Testis (tissue), 2 donors: ENCODE results near the gene HDX.

Source experiments
- POLR2A ChIP-seq: fragments of 450-650 bp; IDR thresholded peaks from one replicate; pipeline ENCODE4 v1.6.1; 2017; ENCODE audit warnings: antibody characterized with exemption, mild to moderate bottlenecking, moderate library complexity
- TF ChIP-seq, protein P1 (sequence below), 3 experiments: fragments of 450-650 bp in 2 of 3; fragments of 200-600 bp in 1 of 3; sonication (generic) in 1 of 3; IDR thresholded peaks; one replicate each; pipeline ENCODE4 v1.5.1; 2016 to 2019; ENCODE audit warnings: antibody characterized with exemption in 3 of 3, mild to moderate bottlenecking in 2 of 3, moderate library complexity in 1 of 3

DNA sequence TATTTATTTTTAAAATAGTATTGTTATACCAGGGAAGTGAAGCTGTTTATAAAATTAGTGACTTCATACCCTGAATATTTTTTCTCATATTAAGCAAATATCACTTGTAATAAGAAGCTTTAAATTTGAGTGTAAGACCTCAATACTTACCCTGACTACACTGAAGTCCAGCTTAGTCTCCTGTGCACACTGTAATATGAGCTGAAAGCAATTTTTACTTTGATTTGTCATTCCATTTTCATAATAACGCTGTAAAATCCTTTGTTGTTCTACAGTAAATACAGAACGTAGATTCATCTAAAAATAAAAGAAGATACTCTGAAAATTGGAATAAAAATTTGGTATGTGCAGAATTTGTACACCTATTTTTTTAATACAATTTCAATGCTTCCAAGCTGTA is 27.2 kb downstream of the HDX start:
- no peak for TF ChIP-seq POLR2A
- TF ChIP-seq, protein P1, sequence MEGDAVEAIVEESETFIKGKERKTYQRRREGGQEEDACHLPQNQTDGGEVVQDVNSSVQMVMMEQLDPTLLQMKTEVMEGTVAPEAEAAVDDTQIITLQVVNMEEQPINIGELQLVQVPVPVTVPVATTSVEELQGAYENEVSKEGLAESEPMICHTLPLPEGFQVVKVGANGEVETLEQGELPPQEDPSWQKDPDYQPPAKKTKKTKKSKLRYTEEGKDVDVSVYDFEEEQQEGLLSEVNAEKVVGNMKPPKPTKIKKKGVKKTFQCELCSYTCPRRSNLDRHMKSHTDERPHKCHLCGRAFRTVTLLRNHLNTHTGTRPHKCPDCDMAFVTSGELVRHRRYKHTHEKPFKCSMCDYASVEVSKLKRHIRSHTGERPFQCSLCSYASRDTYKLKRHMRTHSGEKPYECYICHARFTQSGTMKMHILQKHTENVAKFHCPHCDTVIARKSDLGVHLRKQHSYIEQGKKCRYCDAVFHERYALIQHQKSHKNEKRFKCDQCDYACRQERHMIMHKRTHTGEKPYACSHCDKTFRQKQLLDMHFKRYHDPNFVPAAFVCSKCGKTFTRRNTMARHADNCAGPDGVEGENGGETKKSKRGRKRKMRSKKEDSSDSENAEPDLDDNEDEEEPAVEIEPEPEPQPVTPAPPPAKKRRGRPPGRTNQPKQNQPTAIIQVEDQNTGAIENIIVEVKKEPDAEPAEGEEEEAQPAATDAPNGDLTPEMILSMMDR (IDR thresholded peaks at IDR 0.05), result no peak
